Aortic smooth muscle cell (primary cell): ENCODE data around the gene CALM1. TPM values are rescaled to one million over a fixed set of nuclear protein-coding genes. Genes with fewer than 3 reads are reported as not detected.

ENCODE experiments used
- total RNA-seq: library from RNA; depleted of rRNA; stranded (reverse); fragments of >200 nt; gene quantifications from 2 replicates; pipeline ENCODE4 v1.2.3, GENCODE V29; 2014

The CALM1 gene
- total RNA-seq: 640 and 975 TPM in 2 replicates

DNA sequence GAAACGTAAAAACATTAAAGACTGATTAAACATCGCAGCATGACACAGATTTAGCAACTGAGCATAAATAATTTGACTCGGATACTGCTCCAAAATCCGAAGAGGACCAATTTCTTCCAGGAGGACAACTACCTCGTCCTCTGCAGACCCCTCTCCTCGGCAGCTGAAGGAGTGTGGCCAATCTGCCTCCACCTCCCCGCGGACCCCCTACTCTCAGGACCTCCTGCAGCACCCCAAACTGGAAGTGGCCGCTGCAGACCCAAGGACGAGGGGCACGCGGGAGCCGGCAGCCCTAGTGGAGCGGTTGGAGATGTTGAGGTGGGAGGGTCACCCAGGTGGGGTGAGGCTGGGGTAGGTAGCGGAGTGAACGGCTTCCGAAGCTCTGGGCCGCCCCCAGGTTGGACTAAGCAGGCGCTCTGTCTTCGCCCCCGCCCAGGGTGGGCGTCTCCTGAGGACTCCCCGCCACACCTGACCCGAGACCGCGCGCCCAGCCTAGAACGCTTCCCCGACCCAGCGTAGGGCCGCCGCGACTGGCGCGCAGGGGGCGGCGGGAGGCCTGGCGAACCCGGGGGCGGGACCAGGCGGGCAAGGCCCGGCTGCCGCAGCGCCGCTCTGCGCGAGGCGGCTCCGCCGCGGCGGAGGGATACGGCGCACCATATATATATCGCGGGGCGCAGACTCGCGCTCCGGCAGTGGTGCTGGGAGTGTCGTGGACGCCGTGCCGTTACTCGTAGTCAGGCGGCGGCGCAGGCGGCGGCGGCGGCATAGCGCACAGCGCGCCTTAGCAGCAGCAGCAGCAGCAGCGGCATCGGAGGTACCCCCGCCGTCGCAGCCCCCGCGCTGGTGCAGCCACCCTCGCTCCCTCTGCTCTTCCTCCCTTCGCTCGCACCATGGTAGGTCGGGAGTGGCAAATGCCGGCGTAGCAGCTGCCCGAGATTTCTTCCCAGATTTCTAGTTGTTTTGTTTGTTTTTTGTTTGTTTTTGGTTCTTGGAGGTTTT, at the start of gene CALM1:
Gene CALM1, plus strand, starts transcription at position 689 of the 999 bp plus-strand sequence. Its CDS starts 202 bp downstream, at position 891.

Other genes starting within 250 kb of the CALM1 start
- 193 and 246 TPM in 2 replicates for gene PSMC1, start 140.5 kb upstream of the CALM1 start, total RNA-seq
- gene NRDE2, start 65.1 kb upstream of the CALM1 start, total RNA-seq: 9.3 and 11.1 TPM in 2 replicates